K562 (cell line): ENCODE results near the gene DCTN2. TPM values are rescaled to one million over a fixed set of nuclear protein-coding genes. Genes with fewer than 3 reads are reported as not detected.
A peak's percentile ranks its signal among the peaks of the same experiment; 100 is the strongest.

Experiments used
- HMBOX1 ChIP-seq: sonication (generic); IDR thresholded peaks from 2 replicates; pipeline ENCODE4 v1.6.1; 2016
- POLR2AphosphoS5 ChIP-seq: IDR thresholded peaks from 2 replicates; pipeline ENCODE4 v1.6.1; 2011; ENCODE audit warnings: mild to moderate bottlenecking, low read depth, low read length, moderate library complexity; ENCODE audit not compliant: control insufficient read depth, insufficient read depth
- RBM34 ChIP-seq: fragments of 200-400 bp; formaldehyde crosslinking; IDR thresholded peaks from 2 replicates; pipeline ENCODE4 v1.6.1; 2018; ENCODE audit warnings: low read length, borderline replicate concordance; ENCODE audit not compliant: insufficient read depth
- ZNF695 ChIP-seq: fragments of 450-650 bp; formaldehyde crosslinking; IDR thresholded peaks from 2 replicates; pipeline ENCODE4 v1.4.0; 2020; ENCODE audit warnings: mild to moderate bottlenecking, moderate library complexity
- polyA plus RNA-seq, 8 experiments: library from polyadenylated mRNA; depleted of rRNA in 4 of 8; stranded (reverse) in 5 of 8; unstranded in 3 of 8; fragments of >200 nt; fragmentation: Nextera tagmentation in 2 of 8; fragmentation: Illumina TruSeq in 1 of 8; extraction: Ambion mirVana in 2 of 8; extraction: Trizol in 1 of 8; gene quantifications; 2 replicates each; pipeline versions ENCODE4 v1.2.1 to v1.2.3, GENCODE V29; 2011 to 2014; ENCODE audit warnings: inconsistent platforms in 1 of 8, missing spikeins in 1 of 8
- total RNA-seq, 7 experiments: library from RNA; depleted of rRNA in 6 of 7; stranded (reverse); fragments of >200 nt in 6 of 7; fragmentation: Illumina TruSeq in 2 of 7; extraction: Trizol in 2 of 7; gene quantifications; 2 replicates each; pipeline versions ENCODE4 v1.2.1 to v1.2.3, GENCODE V29; 2011 to 2021; ENCODE audit warnings: low replicate concordance in 1 of 7
- TF ChIP-seq, protein P1 (sequence below): fragments of 200-600 bp; sonication (generic); IDR thresholded peaks from one replicate; pipeline ENCODE4 v1.6.1; 2012; ENCODE audit warnings: mild to moderate bottlenecking, low read depth, low read length, inconsistent platforms
- TF ChIP-seq, protein P2 (sequence below), 2 experiments: fragments of 150-350 bp in 1 of 2; IDR thresholded peaks; 2 replicates each; pipeline ENCODE4 v1.6.1; 2012 to 2016; ENCODE audit warnings: low read depth in 2 of 2, low read length in 2 of 2, mild to moderate bottlenecking in 1 of 2, moderate library complexity in 1 of 2

DCTN2 gene
- total and polyA plus RNA-seq, 9 of the 15 experiments (the other 6 are each of a cell fraction or from before 2014, with no cell fraction given), result 43.6 to 270 (median 125) TPM

DNA sequence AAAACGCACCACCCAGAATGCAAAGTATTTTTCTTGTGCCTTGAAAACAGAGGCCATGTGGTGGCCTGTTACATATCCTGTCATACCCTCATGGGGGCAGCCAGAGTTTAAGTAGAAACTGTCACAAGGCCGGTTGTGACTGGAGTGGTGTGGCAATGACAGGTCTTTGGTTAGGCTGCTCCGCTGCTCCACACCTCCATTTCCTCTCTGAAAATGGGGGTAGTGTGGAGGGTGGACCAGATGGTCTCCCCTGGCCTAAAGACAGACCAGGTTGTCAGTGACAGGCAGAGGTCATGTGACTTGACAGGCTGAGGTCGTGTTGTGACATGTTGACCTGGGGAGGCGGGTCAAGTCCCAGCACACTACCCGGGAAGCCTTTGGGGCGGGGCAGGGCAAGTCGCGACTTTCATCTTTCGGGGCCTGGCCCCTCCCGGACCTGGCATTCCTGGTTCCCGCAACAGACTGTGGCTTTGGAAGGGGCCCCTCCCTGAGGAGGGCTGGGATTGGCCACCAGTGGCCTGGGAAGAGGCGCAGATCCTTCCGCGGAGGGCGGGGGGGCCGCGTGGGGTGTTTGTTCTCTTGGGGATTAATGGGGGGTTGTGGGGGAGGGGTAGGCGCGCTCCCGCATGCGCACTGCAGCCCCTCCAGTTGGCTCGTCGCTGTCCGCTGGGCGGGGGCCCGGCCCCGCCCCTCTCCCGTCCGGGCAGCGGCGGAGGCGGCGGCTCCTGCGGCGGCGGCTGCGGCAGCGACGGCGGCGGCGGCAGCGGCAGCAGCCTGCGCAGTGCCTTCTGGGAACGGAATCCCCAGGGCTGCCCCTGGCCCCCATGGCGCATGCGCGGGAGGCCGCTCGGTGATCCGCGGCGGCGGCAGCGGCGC is 24.7 kb downstream of the DCTN2 start, which contains the start of gene MBD6 (continued):
- peak; percentile 50 for TF ChIP-seq POLR2AphosphoS5
- TF ChIP-seq, protein P1, sequence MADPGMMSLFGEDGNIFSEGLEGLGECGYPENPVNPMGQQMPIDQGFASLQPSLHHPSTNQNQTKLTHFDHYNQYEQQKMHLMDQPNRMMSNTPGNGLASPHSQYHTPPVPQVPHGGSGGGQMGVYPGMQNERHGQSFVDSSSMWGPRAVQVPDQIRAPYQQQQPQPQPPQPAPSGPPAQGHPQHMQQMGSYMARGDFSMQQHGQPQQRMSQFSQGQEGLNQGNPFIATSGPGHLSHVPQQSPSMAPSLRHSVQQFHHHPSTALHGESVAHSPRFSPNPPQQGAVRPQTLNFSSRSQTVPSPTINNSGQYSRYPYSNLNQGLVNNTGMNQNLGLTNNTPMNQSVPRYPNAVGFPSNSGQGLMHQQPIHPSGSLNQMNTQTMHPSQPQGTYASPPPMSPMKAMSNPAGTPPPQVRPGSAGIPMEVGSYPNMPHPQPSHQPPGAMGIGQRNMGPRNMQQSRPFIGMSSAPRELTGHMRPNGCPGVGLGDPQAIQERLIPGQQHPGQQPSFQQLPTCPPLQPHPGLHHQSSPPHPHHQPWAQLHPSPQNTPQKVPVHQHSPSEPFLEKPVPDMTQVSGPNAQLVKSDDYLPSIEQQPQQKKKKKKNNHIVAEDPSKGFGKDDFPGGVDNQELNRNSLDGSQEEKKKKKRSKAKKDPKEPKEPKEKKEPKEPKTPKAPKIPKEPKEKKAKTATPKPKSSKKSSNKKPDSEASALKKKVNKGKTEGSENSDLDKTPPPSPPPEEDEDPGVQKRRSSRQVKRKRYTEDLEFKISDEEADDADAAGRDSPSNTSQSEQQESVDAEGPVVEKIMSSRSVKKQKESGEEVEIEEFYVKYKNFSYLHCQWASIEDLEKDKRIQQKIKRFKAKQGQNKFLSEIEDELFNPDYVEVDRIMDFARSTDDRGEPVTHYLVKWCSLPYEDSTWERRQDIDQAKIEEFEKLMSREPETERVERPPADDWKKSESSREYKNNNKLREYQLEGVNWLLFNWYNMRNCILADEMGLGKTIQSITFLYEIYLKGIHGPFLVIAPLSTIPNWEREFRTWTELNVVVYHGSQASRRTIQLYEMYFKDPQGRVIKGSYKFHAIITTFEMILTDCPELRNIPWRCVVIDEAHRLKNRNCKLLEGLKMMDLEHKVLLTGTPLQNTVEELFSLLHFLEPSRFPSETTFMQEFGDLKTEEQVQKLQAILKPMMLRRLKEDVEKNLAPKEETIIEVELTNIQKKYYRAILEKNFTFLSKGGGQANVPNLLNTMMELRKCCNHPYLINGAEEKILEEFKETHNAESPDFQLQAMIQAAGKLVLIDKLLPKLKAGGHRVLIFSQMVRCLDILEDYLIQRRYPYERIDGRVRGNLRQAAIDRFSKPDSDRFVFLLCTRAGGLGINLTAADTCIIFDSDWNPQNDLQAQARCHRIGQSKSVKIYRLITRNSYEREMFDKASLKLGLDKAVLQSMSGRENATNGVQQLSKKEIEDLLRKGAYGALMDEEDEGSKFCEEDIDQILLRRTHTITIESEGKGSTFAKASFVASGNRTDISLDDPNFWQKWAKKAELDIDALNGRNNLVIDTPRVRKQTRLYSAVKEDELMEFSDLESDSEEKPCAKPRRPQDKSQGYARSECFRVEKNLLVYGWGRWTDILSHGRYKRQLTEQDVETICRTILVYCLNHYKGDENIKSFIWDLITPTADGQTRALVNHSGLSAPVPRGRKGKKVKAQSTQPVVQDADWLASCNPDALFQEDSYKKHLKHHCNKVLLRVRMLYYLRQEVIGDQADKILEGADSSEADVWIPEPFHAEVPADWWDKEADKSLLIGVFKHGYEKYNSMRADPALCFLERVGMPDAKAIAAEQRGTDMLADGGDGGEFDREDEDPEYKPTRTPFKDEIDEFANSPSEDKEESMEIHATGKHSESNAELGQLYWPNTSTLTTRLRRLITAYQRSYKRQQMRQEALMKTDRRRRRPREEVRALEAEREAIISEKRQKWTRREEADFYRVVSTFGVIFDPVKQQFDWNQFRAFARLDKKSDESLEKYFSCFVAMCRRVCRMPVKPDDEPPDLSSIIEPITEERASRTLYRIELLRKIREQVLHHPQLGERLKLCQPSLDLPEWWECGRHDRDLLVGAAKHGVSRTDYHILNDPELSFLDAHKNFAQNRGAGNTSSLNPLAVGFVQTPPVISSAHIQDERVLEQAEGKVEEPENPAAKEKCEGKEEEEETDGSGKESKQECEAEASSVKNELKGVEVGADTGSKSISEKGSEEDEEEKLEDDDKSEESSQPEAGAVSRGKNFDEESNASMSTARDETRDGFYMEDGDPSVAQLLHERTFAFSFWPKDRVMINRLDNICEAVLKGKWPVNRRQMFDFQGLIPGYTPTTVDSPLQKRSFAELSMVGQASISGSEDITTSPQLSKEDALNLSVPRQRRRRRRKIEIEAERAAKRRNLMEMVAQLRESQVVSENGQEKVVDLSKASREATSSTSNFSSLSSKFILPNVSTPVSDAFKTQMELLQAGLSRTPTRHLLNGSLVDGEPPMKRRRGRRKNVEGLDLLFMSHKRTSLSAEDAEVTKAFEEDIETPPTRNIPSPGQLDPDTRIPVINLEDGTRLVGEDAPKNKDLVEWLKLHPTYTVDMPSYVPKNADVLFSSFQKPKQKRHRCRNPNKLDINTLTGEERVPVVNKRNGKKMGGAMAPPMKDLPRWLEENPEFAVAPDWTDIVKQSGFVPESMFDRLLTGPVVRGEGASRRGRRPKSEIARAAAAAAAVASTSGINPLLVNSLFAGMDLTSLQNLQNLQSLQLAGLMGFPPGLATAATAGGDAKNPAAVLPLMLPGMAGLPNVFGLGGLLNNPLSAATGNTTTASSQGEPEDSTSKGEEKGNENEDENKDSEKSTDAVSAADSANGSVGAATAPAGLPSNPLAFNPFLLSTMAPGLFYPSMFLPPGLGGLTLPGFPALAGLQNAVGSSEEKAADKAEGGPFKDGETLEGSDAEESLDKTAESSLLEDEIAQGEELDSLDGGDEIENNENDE, result no peak
- TF ChIP-seq, protein P2, sequence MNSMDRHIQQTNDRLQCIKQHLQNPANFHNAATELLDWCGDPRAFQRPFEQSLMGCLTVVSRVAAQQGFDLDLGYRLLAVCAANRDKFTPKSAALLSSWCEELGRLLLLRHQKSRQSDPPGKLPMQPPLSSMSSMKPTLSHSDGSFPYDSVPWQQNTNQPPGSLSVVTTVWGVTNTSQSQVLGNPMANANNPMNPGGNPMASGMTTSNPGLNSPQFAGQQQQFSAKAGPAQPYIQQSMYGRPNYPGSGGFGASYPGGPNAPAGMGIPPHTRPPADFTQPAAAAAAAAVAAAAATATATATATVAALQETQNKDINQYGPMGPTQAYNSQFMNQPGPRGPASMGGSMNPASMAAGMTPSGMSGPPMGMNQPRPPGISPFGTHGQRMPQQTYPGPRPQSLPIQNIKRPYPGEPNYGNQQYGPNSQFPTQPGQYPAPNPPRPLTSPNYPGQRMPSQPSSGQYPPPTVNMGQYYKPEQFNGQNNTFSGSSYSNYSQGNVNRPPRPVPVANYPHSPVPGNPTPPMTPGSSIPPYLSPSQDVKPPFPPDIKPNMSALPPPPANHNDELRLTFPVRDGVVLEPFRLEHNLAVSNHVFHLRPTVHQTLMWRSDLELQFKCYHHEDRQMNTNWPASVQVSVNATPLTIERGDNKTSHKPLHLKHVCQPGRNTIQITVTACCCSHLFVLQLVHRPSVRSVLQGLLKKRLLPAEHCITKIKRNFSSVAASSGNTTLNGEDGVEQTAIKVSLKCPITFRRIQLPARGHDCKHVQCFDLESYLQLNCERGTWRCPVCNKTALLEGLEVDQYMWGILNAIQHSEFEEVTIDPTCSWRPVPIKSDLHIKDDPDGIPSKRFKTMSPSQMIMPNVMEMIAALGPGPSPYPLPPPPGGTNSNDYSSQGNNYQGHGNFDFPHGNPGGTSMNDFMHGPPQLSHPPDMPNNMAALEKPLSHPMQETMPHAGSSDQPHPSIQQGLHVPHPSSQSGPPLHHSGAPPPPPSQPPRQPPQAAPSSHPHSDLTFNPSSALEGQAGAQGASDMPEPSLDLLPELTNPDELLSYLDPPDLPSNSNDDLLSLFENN (IDR thresholded peaks at IDR 0.05; ENCODE audit: low read depth in 2 of 2, low read length in 2 of 2), result 0 out of 4 replicates have a peak, but pooled peaks of 1 of the 2 experiments have one; percentile 19
- no peak for TF ChIP-seq RBM34
- peak; percentile 67 for TF ChIP-seq HMBOX1
- TF ChIP-seq ZNF695 (CRISPR knock-in tag), result no peak
